ENCODE measurements around the gene MMP27. TPM values are rescaled to one million over a fixed set of nuclear protein-coding genes. Genes with fewer than 3 reads are reported as not detected.
"Not testable (repeated sequence)": the region's sequence is repeated elsewhere in the genome, so short reads cannot be mapped to it uniquely, and the experiment has no call there.

MMP27 gene
- not detected for total RNA-seq

GRCh38 chr11:102705626-102706025, at the start of gene MMP27:
TSS of gene MMP27 (minus strand) at chr11:102705769. CDS start at chr11:102705714, 55 bp downstream.
- Histone ChIP-seq H3K4me3 (no peak within 1 kb of the TSS), H3K4me1 (no peaks in the 10 kb centered on the region), H3K36me3 (no peaks in the 10 kb centered on the region), H3K9me3 (no peaks in the 10 kb centered on the region), H3K27ac (no peak within 1 kb of the TSS), H3K27me3 (no peaks in the 10 kb centered on the region)
- WGBS, 2 donors: 56 to 79% methylated on average over 5 of the region's 5 CpGs
- TF ChIP-seq POLR2A (IDR thresholded peaks at IDR 0.05): no peak
- no peak for TF ChIP-seq EP300 (IDR thresholded peaks at IDR 0.05)
- no peak for TF ChIP-seq CTCF (IDR thresholded peaks at IDR 0.05)
- TF ChIP-seq POLR2AphosphoS5 (IDR thresholded peaks at IDR 0.05): no peak
- DNase-seq (no peak), ATAC-seq (ENCODE audit: low FRiP score in 2 of 2) (no peak)

GRCh38 chr11:102753267-102753666, 47.7 kb upstream of the MMP27 start:
- Histone ChIP-seq H3K4me1 (peaks cover 0 to 4% (median 1%) of the 10 kb centered on the region in 4 donors), H3K4me3 (no peak overlapping the region), H3K9me3 (no peaks in the 10 kb centered on the region), H3K36me3 (no peaks in the 10 kb centered on the region), H3K27ac (no peak overlapping the region), H3K27me3 (no peaks in the 10 kb centered on the region)
- DNase-seq (no peak), ATAC-seq (ENCODE audit: low FRiP score in 2 of 2) (no peak)
- WGBS, 2 donors: 95 to 96% methylated on average over 1 of the region's 1 CpG
- TF ChIP-seq POLR2AphosphoS5 (IDR thresholded peaks at IDR 0.05) (no peak), EP300 (IDR thresholded peaks at IDR 0.05) (no peak), POLR2A (IDR thresholded peaks at IDR 0.05) (no peak), CTCF (IDR thresholded peaks at IDR 0.05) (no peak)

GRCh38 chr11:102751673-102752072, 46.1 kb upstream of the MMP27 start:
- Histone ChIP-seq H3K9me3 (no peaks in the 10 kb centered on the region), H3K27ac (no peak overlapping the region), H3K27me3 (no peaks in the 10 kb centered on the region), H3K4me1 (no peaks in the 10 kb centered on the region), H3K4me3 (no peak overlapping the region), H3K36me3 (no peaks in the 10 kb centered on the region)
- no peak for ATAC-seq (ENCODE audit: low FRiP score in 2 of 2)
- TF ChIP-seq CTCF (IDR thresholded peaks at IDR 0.05) (no peak), EP300 (IDR thresholded peaks at IDR 0.05) (no peak), POLR2AphosphoS5 (IDR thresholded peaks at IDR 0.05) (no peak), POLR2A (IDR thresholded peaks at IDR 0.05) (no peak)
- DNase-seq: no peak

- TF ChIP-seq CTCF (IDR thresholded peaks at IDR 0.05) (no peak), EP300 (IDR thresholded peaks at IDR 0.05) (no peak)
These were observed 43.6 kb upstream of the MMP27 start for GRCh38 chr11:102749101-102749722.

GRCh38 chr11:102746746-102747578, 41.4 kb upstream of the MMP27 start:
- not testable (repeated sequence) for H3K27me3 ChIP-seq; ATAC-seq (ENCODE audit: low FRiP score in 2 of 2); H3K4me3 ChIP-seq; H3K9me3 ChIP-seq; H3K4me1 ChIP-seq; H3K27ac ChIP-seq; H3K36me3 ChIP-seq
- peak in 1 of 2 donors; percentile 39 for DNase-seq
- WGBS, 2 donors: 83 to 88% methylated on average over 29 to 32 of the region's 32 CpGs

More at GRCh38 chr11:102749101-102749722, 43.6 kb upstream of the MMP27 start:
- H3K9me3 ChIP-seq: no peaks in the 10 kb centered on the region
- no peak overlapping the region for H3K4me3 ChIP-seq
- DNase-seq (no peak), ATAC-seq (ENCODE audit: low FRiP score in 2 of 2) (no peak)
- no peaks in the 10 kb centered on the region for H3K36me3 ChIP-seq
- no peak overlapping the region for H3K27ac ChIP-seq
- no peaks in the 10 kb centered on the region for H3K4me1 ChIP-seq
- H3K27me3 ChIP-seq: no peaks in the 10 kb centered on the region

Measured in upper lobe of left lung (tissue), 6 donors.